Activated naive CD8-positive, alpha-beta T cell treated with anti-CD3 and anti-CD28 coated beads, Interleukin-2, amount 10 ng/mL, durations not matched to agents 7 days and 5 days (primary cell): ENCODE measurements around the gene LAD1. TPM values are rescaled to one million over a fixed set of nuclear protein-coding genes. Genes with fewer than 3 reads are reported as not detected.

Experiments used
- ATAC-seq: fragments of 150-1000 bp; cut with Tn5 transposase; one replicate; pipeline ENCODE4 v1.10.0; 2021; ENCODE audit warnings: low read depth, moderate library complexity
- POLR2A ChIA-PET: fragments of 350-600 bp; sonication (Branson Sonifier 250); formaldehyde crosslinking; loops from one replicate; lab custom pipeline; 2021; ENCODE audit warnings: antibody characterized with exemption; lab: Charles Lee
- DNase-seq: peaks from one replicate; pipeline ENCODE4 v3.0.0; 2021
- H3K27ac Mint-ChIP-seq: one replicate; pipeline ENCODE4 v1.8.0; 2022; ENCODE audit warnings: mild to moderate bottlenecking, mixed read lengths
- H3K27me3 Mint-ChIP-seq: one replicate; pipeline ENCODE4 v1.8.0; 2022; ENCODE audit warnings: mild to moderate bottlenecking, moderate library complexity, mixed read lengths
- H3K36me3 Mint-ChIP-seq: one replicate; pipeline ENCODE4 v1.8.0; 2021; ENCODE audit warnings: mild to moderate bottlenecking, mixed read lengths
- H3K4me1 Mint-ChIP-seq: one replicate; pipeline ENCODE4 v1.8.0; 2021; ENCODE audit warnings: mixed read lengths
- H3K4me3 Mint-ChIP-seq: one replicate; pipeline ENCODE4 v1.8.0; 2022; ENCODE audit warnings: mild to moderate bottlenecking, moderate library complexity, mixed read lengths
- H3K9me3 Mint-ChIP-seq: one replicate; pipeline ENCODE4 v1.8.0; 2021; ENCODE audit warnings: mixed read lengths
- total RNA-seq, 2 experiments: library from RNA; stranded (reverse); gene quantifications; one replicate each; pipeline ENCODE4 v1.2.3, GENCODE V29; 2021

LAD1 gene
- total RNA-seq, 2 experiments from 2014 or later, result not detected

GRCh38 chr1:201394591-201394990, 4.5 kb downstream of the LAD1 start:
- no peak for DNase-seq
- H3K4me3 Mint-ChIP-seq, result no peak overlapping the region
- POLR2A ChIA-PET, result no interaction called here

GRCh38 chr1:201393076-201393475, 6.0 kb downstream of the LAD1 start:
- ATAC-seq (no peak), DNase-seq (no peak)
- no peak overlapping the region for H3K27ac Mint-ChIP-seq
- peaks cover 32% of the 10 kb centered on the region for H3K27me3 Mint-ChIP-seq
- H3K4me3 Mint-ChIP-seq, result no peak overlapping the region
- no peaks in the 10 kb centered on the region for H3K9me3 Mint-ChIP-seq
- POLR2A ChIA-PET, result no interaction called here
- no peaks in the 10 kb centered on the region for H3K36me3 Mint-ChIP-seq
- no peaks in the 10 kb centered on the region for H3K4me1 Mint-ChIP-seq

More at GRCh38 chr1:201394591-201394990, 4.5 kb downstream of the LAD1 start:
- Mint-ChIP-seq H3K27ac (no peak overlapping the region), H3K4me1 (no peaks in the 10 kb centered on the region), H3K27me3 (peaks cover 40% of the 10 kb centered on the region), H3K9me3 (no peaks in the 10 kb centered on the region), H3K36me3 (no peaks in the 10 kb centered on the region)
- ATAC-seq, result no peak

GRCh38 chr1:201391651-201392511, 7.2 kb downstream of the LAD1 start:
- H3K4me1 Mint-ChIP-seq, result no peaks in the 10 kb centered on the region
- no peak overlapping the region for H3K27ac Mint-ChIP-seq
- POLR2A ChIA-PET, result no interaction called here
- peaks cover 24% of the 10 kb centered on the region for H3K27me3 Mint-ChIP-seq
- no peak for ATAC-seq
- H3K36me3 Mint-ChIP-seq, result no peaks in the 10 kb centered on the region
- no peaks in the 10 kb centered on the region for H3K9me3 Mint-ChIP-seq
- H3K4me3 Mint-ChIP-seq, result no peak overlapping the region
- no peak for DNase-seq

- no peaks in the 10 kb centered on the region for H3K4me1 Mint-ChIP-seq
- H3K9me3 Mint-ChIP-seq, result no peaks in the 10 kb centered on the region
- H3K27me3 Mint-ChIP-seq, result peaks cover 20% of the 10 kb centered on the region
- H3K27ac Mint-ChIP-seq, result no peak overlapping the region
- H3K4me3 Mint-ChIP-seq, result no peak overlapping the region
- POLR2A ChIA-PET, result no interaction called here
- no peaks in the 10 kb centered on the region for H3K36me3 Mint-ChIP-seq
- no peak for ATAC-seq
- DNase-seq, result no peak
These were observed 7.9 kb downstream of the LAD1 start for GRCh38 chr1:201391225-201391624.

- DNase-seq (no peak), ATAC-seq (no peak)
- H3K36me3 Mint-ChIP-seq, result no peaks in the 10 kb centered on the region
- H3K27ac Mint-ChIP-seq, result no peak overlapping the region
- H3K4me1 Mint-ChIP-seq, result no peaks in the 10 kb centered on the region
- H3K9me3 Mint-ChIP-seq, result no peaks in the 10 kb centered on the region
- peaks cover 18% of the 10 kb centered on the region for H3K27me3 Mint-ChIP-seq
- no peak overlapping the region for H3K4me3 Mint-ChIP-seq
- POLR2A ChIA-PET, result no interaction called here
These were observed 10.1 kb downstream of the LAD1 start for GRCh38 chr1:201389051-201389450.

GRCh38 chr1:201386208-201386607, 12.9 kb downstream of the LAD1 start:
- H3K9me3 Mint-ChIP-seq, result no peaks in the 10 kb centered on the region
- H3K36me3 Mint-ChIP-seq, result no peaks in the 10 kb centered on the region
- H3K4me1 Mint-ChIP-seq, result no peaks in the 10 kb centered on the region
- no peak for DNase-seq
- H3K27ac Mint-ChIP-seq, result no peak overlapping the region
- ATAC-seq, result no peak
- H3K27me3 Mint-ChIP-seq, result peaks cover 4% of the 10 kb centered on the region
- POLR2A ChIA-PET, result no interaction called here
- H3K4me3 Mint-ChIP-seq, result no peak overlapping the region

GRCh38 chr1:201385299-201385891, 13.7 kb downstream of the LAD1 start:
- Mint-ChIP-seq H3K4me1 (no peaks in the 10 kb centered on the region), H3K36me3 (no peaks in the 10 kb centered on the region), H3K9me3 (no peaks in the 10 kb centered on the region), H3K27me3 (peaks cover 2% of the 10 kb centered on the region), H3K4me3 (no peak overlapping the region), H3K27ac (no peak overlapping the region)
- peak; percentile 61 for ATAC-seq
- POLR2A ChIA-PET, result no interaction called here
- peak; percentile 68 for DNase-seq

- no peak overlapping the region for H3K27ac Mint-ChIP-seq
- ATAC-seq (no peak), DNase-seq (no peak)
- no peaks in the 10 kb centered on the region for H3K9me3 Mint-ChIP-seq
- POLR2A ChIA-PET, result no interaction called here
- no peak overlapping the region for H3K4me3 Mint-ChIP-seq
- H3K27me3 Mint-ChIP-seq, result peaks cover 2% of the 10 kb centered on the region
- no peaks in the 10 kb centered on the region for H3K4me1 Mint-ChIP-seq
- H3K36me3 Mint-ChIP-seq, result no peaks in the 10 kb centered on the region
These were observed 14.7 kb downstream of the LAD1 start for GRCh38 chr1:201384406-201384782.

- Mint-ChIP-seq H3K27ac (no peak overlapping the region), H3K36me3 (no peaks in the 10 kb centered on the region), H3K27me3 (peaks cover 2% of the 10 kb centered on the region), H3K4me1 (no peaks in the 10 kb centered on the region), H3K4me3 (no peak overlapping the region), H3K9me3 (no peaks in the 10 kb centered on the region)
- DNase-seq (no peak), ATAC-seq (no peak)
- POLR2A ChIA-PET, result no interaction called here
These were observed 15.3 kb downstream of the LAD1 start for GRCh38 chr1:201383647-201384405.

GRCh38 chr1:201381130-201381529, 18.0 kb downstream of the LAD1 start:
- ATAC-seq, result no peak
- Mint-ChIP-seq H3K27ac (no peak overlapping the region), H3K27me3 (peaks cover 2% of the 10 kb centered on the region), H3K4me1 (no peaks in the 10 kb centered on the region), H3K36me3 (no peaks in the 10 kb centered on the region), H3K9me3 (no peaks in the 10 kb centered on the region), H3K4me3 (no peak overlapping the region)
- POLR2A ChIA-PET, result no interaction called here
- no peak for DNase-seq

- POLR2A ChIA-PET, result no interaction called here
- Mint-ChIP-seq H3K27ac (no peak overlapping the region), H3K9me3 (no peaks in the 10 kb centered on the region), H3K4me1 (no peaks in the 10 kb centered on the region), H3K36me3 (no peaks in the 10 kb centered on the region), H3K27me3 (peaks cover 2% of the 10 kb centered on the region), H3K4me3 (no peak overlapping the region)
- no peak for ATAC-seq
- no peak for DNase-seq
These were observed 19.3 kb downstream of the LAD1 start for GRCh38 chr1:201379733-201380242.

- no peak overlapping the region for H3K4me3 Mint-ChIP-seq
These were observed 20.3 kb downstream of the LAD1 start for GRCh38 chr1:201378804-201379203.

GRCh38 chr1:201377611-201378092, 21.5 kb downstream of the LAD1 start, which contains the start of gene TNNT2:
TSS of gene TNNT2 (minus strand) at chr1:201377680. CDS start at chr1:201373254, 4,426 bp downstream.
- ATAC-seq (no peak), DNase-seq (no peak)
- H3K4me1 Mint-ChIP-seq, result no peaks in the 10 kb centered on the region
- peaks cover 2% of the 10 kb centered on the region for H3K27me3 Mint-ChIP-seq
- H3K27ac Mint-ChIP-seq, result no peak within 1 kb of the TSS
- H3K4me3 Mint-ChIP-seq, result no peak within 1 kb of the TSS
- no peaks in the 10 kb centered on the region for H3K36me3 Mint-ChIP-seq
- POLR2A ChIA-PET, result no interaction called here
- no peaks in the 10 kb centered on the region for H3K9me3 Mint-ChIP-seq

More at GRCh38 chr1:201378804-201379203, 20.3 kb downstream of the LAD1 start:
- Mint-ChIP-seq H3K27ac (no peak overlapping the region), H3K27me3 (peaks cover 2% of the 10 kb centered on the region), H3K36me3 (no peaks in the 10 kb centered on the region), H3K9me3 (no peaks in the 10 kb centered on the region), H3K4me1 (no peaks in the 10 kb centered on the region)
- POLR2A ChIA-PET, result no interaction called here
- ATAC-seq, result no peak
- no peak for DNase-seq
